Fibroblast of the conjunctiva (primary cell): ENCODE measurements around the gene CCDC112.
"Not testable (repeated sequence)": the region's sequence is repeated elsewhere in the genome, so short reads cannot be mapped to it uniquely, and the experiment has no call there.

Source experiments
- DNase-seq: peaks from one replicate; pipeline ENCODE4 v3.0.0-alpha.2; 2010; ENCODE audit warnings: low read depth

The CCDC112 gene, protein sequence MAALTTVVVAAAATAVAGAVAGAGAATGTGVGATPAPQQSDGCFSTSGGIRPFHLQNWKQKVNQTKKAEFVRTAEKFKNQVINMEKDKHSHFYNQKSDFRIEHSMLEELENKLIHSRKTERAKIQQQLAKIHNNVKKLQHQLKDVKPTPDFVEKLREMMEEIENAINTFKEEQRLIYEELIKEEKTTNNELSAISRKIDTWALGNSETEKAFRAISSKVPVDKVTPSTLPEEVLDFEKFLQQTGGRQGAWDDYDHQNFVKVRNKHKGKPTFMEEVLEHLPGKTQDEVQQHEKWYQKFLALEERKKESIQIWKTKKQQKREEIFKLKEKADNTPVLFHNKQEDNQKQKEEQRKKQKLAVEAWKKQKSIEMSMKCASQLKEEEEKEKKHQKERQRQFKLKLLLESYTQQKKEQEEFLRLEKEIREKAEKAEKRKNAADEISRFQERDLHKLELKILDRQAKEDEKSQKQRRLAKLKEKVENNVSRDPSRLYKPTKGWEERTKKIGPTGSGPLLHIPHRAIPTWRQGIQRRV

DNA sequence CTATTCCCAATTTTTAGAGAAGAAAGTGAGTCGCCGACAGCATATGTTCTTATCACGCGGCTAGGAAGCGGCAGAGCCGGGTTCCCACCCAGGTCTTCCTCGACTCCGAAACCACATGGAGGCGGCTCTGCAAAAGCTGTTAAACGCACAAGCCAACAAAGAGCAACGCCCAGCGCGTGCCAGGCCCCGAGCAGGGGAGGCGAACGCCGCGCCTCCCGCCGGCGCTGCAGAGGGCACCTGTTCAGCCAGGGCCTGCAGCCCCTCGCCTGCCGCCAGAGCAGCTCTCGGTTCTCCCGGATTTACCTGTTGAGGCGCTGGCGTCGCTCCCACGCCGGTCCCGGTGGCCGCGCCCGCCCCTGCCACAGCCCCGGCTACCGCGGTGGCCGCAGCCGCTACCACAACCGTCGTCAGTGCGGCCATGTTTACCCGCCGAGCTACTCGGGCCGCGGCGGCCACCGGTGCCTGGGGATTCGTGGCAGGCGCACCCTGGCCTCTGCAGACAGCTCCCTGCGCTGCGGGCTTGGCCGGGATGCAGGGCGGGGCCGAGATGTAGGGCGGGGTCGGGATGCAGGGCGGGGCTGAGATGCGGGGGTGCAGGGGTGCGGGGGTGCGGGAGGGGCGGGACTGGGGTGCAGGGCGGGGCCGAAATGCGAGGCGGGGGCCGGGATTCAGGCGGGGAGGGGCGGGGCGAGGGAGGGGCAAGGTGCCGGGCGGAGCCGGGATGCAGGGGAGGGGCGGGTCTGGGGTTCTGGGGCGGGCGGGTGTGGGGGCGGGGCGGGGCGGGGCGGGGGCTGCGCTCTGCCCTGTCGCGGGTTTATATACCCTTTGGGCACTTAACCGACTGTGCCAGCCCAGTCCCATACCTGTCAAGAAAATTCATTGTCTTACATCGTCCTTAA, at the start of gene CCDC112:
Gene CCDC112, minus strand, starts transcription at position 531 of the 899 bp plus-strand sequence. Its CDS starts 111 bp downstream, at position 420.
- peak; percentile 62 for DNase-seq

DNA sequence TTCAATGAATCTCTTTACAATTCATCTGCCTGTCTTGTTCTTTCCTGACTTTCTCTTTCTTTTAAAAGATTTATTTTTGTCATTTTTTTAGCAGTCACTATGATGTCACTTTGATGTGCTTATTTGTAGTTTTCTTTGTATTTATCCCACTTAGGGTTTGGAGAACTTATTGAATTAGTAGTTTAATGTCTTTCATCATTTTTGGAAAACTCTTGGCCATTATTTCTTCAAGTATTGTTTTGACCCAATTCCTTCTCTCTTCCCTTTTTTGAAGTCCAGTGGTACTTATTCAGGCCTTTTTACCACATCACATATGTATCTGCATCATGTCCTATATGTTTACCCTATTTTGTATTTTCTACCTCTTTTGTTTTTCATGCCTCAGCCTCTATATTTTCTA, 48.9 kb upstream of the CCDC112 start:
- no peak for DNase-seq

DNA sequence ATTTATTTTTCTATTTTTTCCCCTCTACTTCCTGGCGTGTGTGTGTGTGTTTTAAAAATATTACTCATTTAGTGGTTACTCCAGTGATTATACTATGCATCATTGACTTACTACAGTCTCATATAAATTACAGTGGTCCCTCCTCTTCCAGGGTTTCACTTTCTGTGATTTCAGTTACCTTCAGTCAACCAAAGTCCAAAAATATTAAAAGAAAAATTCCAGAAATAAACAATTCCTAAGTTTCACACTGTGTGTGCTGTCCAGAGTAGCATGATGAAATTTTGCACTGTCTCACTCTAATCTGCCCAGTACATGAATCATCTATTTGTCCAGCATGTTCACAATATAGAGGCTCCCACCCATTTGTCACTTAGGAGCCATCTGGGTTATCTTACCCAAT, 47.4 kb upstream of the CCDC112 start:
- DNase-seq: peak; percentile 68

DNA sequence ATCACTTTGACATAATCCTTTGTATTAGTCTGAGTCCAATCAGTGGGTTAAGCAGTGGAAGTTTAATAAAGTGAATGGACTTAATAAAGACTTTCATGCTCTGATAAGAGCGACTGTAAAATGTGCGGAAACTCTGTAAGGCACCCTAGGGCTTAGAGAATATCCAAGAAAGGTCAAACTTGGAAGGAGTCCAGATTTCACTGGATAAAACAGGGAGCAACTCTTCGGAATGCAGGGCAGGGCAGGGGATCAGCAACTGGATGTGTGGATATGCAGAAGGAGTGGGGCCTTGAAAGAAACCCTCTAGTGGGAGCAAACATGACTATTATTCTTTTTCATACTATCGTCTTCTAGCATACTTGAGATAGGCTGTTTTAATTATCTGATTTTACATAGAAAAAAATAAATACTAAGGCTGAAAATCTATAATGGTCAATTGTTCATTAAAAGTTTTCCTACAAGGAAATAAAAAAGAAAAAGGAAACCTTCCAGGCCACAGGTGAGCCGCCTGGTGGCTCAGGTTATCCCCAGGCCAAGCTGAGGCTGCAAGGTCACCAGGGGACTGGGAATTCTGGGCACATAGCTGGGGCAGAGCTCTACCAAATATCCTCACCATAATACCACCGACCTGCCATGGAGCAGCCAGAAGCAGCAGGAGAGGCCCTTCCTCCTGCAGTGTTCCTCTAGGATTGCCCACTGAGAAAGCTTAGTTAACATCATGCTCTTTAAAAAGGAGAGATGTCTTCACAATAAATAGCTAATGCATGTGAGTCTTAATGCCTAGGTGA, 46.3 kb upstream of the CCDC112 start:
- no peak for DNase-seq

DNA sequence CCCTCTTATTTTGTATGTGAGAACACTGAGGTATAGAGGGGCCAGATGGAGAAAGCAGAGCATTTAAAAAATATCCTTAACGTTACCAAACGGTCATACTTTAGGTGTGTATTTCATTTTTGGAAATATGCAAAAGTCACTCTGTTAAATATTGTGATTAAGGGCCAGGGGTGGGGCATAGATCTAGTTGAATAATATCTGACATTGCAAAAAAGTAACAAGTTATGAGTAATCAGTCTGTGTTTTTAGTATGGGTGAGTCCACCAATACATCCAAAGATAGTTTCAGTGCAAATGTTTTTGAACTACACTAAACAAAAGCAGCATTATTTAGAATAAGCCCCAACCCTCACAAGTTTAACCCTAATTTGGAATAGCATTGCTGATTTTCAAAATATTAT, 45.3 kb upstream of the CCDC112 start:
- DNase-seq: no peak

DNA sequence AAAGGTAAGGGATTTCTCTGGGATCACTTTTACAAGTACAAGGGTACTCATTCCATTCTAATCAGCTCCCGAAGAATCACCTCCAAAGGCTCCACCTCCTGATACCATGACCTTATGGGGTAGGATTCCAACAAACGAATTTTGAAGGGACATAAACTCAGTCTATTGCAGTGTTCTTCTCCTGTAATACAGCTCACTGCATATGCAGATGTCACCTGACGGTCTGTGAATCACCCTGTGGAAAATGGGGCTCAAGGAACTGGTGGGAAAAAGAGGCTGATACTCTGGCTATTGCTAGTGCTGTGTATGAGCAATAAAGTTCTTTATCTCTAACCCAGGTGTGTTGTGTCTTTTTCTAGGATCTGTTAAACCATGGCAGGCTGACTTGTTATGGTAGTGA, 42.4 kb upstream of the CCDC112 start:
- DNase-seq: no peak

DNA sequence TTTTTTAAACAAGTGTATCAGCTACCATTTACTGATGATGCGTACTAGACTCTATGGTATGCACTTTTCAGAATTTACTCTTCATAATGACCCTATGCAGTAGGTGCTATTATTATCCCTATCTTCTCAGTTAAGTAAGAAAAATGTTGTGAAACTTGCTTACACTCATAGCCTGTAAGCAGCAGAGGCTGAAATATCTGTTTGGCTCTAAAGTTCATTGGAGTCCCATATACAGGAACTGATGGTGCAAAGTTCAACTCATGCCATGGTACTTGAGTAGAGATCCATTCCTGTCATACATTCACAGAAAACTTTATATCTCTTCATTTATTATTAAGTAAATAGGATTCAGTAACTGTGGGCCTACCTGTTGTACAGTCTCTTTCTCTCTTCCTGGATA, 41.4 kb upstream of the CCDC112 start:
- no peak for DNase-seq

DNA sequence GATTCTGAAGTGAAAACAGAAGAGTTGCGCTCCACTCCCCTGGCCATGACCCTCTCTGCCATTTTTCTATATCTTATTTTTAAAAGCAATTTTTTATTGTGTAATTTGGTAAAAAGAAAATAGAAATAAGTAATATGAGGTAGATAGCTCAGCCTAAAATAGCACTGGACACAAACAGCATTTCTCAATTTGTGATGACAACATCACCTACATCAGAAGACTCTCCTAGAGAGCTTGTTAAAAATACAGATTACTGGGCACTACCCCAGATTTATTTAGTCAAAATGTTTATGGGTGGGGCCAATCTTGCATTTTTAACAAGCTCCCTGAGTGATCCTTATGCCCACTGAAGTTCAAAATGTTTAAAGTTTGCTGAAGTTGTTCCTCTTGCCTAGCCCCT, 40.5 kb upstream of the CCDC112 start:
- DNase-seq: no peak

DNA sequence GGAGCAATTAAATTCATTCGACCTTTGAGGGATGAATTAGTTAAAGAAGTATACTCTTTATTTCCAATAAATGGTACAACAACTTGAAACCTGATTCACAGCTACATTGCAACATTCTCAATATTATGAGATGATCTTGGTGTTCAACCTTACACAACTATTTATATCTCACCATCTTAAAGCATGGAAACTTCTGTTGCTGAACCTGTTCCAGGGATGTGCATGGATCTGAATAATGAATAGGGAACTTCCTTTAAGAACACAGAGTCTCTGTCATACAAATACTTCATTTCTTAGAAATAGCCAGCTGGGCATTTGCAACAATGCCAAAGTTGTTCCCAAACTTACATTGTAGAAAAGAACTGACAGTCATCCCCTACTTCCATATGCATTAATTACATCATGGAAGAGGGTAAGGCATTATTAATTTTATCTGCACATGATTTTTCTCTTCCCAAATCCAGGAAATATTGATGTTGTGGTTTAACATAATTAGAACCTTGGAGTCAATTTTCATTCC, 39.8 kb upstream of the CCDC112 start:
- no peak for DNase-seq

DNA sequence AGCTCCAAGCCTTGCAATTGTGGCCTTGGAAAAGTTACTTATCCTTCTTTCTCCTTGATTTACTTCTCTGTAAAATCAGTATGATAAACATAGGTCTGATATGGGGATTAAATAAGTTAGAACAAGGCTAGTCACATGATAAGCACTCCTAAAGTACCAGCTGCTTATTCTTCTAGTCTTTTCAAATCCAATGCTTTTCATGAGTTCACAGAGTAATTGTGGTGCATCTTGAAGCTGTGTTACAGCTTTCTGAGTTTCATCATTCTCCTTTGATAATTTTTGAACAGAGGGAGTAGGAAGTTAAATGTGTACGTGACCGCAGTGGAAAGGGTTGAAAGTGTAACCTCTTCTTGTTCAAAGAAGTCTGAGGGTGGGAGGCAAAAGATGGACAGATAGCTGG, 38.8 kb upstream of the CCDC112 start:
- no peak for DNase-seq

DNA sequence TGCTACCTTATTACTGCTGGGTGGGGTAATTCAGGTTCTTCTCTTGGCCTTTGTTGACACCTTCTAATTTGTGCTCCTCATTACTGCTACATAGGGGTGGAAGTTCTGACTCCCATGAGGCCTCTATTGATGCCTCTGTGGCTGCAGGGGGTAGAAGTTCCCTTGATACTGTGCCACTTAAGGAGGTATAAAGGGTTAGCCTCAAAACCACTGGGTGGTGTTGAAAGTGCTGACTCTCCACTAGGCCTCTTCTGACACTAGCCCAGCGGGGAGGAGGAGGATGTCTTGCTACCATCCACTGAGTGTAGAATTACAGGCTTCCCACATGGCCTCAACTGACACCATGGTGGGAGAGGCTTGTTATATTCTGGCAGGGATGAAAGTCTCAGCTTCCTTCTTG, 36.7 kb upstream of the CCDC112 start:
- no peak for DNase-seq

DNA sequence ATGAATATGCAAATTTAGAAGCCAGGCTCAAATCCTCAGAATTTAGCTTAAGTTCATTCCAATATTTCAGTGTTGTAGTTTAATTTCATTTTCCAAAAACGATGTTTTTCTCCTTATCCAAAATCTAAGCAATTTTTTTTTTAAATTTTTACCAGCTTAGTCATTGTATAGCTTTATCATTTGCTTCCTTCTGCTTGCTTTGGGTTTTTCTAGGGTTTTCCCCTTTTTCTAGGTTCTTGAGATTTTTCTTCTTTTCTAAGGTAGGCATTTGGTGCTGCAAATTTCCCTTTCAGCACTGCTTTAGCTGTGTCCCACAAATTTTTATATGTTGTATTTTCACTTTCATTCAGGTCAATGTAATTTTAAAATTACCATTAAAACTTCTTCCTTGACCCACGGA, 34.4 kb upstream of the CCDC112 start:
- no peak for DNase-seq

DNA sequence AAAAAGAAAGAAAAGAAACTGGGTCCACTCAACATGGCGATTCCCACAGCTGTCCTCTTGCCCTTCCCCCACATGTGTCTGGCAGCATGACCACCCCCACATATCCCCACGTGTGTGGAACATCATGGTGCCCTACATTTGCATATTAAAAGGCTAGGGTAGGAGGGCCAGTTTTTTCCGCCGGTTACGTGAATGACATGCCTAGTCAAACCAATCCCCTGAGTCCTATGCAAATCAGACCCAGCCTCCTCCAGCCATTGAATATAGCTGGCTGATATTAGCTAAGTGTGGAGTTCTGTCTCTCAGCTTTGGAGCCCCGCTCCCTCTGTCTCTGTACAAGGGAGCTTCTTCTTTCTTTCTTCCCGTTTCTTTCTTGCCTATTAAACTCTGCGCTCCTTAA, 33.0 kb upstream of the CCDC112 start:
- DNase-seq: no peak

DNA sequence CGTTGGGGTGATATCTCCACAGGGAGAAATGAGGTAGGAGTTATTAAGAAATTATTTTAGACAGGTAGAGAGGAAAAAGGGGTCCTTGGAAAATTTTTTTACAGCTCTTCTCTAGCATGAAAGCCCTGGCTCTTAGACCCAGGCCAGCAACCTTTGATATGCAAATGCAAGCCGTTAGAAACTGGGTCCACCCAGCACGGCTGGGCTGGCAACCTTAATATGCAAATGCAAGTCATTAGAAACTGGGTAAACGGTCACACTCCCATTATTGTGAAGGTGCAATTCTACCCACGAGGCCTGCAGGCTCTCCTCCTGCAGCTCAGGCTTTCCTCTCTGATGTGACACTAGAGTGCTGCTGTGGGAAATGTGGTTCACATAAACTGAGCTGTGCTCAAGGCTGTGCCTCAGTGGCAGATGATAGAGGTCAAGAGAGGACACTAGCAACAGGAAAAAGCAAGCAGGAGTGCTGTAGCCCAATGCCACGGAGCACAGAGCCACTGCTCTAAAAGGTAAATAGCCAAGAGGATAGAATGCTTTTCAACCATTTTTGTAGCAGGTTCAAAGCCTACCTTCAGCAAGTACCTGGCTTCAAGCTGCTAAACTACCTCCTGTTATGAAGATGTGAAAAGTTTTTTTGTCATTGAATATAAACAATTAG, 32.3 kb upstream of the CCDC112 start:
- DNase-seq: not testable (repeated sequence)

DNA sequence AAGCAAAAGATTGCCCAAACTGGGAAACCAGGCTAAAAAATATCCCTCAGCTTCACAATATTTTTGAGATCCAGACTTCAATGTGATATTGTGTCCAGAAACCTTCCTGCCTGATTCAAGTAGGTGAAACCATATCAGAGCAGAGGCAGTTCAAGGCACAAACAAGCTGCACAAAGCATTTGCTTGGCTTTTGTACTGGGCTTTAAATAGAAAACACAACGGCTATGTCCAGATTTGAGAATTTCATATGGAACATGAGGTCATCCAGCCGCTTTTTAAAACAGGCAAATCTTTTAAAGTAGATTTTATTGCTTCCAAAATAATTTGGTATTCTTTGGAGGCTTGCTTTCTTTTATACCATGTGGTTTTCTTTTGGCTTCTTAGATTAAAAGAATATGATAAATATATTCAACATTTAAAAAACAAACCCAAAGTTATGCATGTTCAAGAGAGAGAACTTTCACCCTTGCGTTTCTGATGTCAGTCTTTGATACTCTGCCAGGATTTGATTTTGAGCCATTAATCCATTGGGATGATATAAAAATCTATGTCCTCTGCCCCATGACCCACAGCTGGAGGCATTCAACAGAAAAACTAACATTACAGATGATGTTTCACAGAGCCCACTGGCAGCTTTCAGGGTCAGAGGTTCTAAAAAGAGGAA, 29.0 kb upstream of the CCDC112 start:
- peak; percentile 35 for DNase-seq

DNA sequence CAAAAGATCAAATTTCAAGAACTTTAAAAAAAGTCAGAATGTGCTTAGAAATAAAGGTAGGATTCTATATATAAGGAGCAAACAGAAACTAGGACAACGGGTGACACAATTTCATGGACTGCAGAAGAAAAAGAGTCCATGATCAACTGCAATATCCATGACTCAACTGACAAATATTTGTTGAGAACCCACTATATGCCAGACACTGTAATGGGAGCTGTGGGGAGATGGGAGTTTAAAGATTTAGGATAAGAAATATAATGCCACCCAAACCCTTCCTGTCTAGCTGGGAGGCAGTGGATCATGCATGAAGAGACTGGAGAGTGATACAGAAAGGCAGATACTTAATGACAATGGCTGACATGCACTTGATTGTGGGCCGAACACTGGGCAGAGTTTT, 27.6 kb upstream of the CCDC112 start:
- DNase-seq: no peak

DNA sequence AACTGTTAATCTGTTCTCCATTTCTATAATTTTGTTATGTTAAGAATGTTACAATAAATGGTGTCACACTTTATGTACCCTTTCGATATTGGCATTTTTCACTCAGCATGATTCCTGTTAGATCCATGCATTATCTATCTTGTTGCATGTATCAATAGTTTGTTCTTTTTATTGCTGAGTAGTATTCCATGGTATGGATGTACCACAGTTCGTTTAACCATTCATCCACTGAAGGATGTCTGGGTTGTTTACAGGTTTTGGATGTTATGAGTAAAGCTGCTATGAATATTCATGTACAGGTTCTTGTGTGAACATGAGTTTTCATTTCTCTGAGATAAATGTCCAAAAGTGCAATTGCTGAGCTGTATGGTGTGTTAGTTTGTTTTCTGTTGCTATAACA, 26.3 kb upstream of the CCDC112 start:
- no peak for DNase-seq

DNA sequence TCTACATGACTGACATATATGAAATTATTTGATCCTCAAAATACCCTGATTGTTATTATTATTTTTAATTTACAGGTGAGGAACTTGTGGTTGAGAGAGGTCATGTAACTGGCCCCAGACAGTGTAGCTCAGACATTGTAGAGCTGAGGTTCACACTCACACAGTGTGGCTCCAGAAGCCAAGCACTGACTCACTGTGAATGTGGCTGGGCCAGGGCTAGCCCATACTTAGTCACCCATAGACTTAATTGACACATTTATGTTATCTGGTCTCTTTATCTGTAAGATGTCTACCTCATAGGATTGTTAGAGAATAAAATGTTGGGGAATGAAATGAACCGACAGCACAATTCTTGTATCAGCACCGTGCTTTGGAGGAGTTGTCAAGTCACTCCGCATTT, 24.9 kb upstream of the CCDC112 start:
- no peak for DNase-seq

DNA sequence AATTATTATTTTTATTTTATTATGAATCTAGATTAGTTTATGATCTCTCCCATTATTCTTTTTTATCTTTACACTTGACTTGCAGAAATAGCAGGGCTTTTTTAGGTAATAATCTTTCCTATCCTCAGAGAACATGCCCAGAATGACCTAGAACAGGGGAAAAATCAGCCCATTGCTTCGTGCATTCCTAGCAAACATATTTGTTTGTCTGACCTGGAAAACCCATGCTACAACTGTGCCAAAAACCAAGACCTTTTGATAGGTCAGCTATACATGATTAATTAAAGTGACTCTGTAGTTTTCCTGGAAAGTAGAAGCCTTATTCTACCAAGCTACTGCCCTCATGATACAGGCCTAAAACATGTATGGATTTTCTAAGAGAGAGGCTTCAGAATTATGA, 24.1 kb upstream of the CCDC112 start:
- DNase-seq: no peak

DNA sequence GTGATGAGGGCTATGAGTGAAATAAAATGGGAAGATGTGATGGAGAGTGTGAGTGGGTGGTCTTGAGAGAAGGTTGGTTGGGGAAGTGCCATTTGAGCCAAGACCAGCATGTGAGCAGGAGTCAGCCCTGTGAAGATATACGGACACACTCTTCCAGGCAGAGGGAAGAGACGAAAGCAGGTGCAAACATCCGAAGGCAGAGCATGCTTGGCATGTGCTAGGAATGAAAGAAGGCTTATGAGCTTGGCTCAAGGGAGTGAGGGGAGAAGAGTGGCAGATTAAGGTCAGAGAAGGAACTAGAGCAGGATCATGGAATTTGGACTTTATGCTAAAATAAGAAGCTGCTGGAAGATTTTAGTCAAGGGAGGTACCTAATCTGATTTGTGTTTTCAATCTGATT, 23.6 kb upstream of the CCDC112 start:
- DNase-seq: no peak

DNA sequence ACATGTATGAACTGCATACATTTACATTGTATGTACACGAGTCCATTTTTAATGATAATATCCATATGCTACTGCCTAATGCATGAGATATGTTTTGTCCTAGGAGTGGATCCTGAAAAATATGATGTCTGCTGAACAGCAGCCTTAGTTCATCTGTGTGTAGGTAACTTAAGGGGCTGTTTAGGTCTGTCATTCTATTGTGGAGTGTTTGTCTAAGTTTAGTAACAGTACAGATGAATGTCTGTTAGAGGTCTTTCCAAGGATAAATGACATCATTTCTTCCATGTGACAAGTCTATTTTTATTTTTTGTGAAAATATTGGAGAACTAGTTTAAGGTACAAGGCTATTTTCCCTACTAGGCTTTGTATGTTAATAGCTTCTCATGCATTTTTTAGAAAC, 22.6 kb upstream of the CCDC112 start:
- no peak for DNase-seq
